GM12875 (cell line): ENCODE results near the gene HADHB.

Source experiments
- H3K4me3 ChIP-seq: one replicate; pipeline ENCODE4 v1.5.1; 2011; ENCODE audit warnings: low read depth, low read length, control low read depth
- CTCF ChIP-seq: IDR thresholded peaks from 2 replicates; pipeline ENCODE4 v1.5.1; 2011; ENCODE audit warnings: low read depth, mild to moderate bottlenecking, control low read depth, inconsistent platforms, low read length, moderate library complexity, borderline replicate concordance; ENCODE audit not compliant: insufficient read depth

HADHB gene

DNA sequence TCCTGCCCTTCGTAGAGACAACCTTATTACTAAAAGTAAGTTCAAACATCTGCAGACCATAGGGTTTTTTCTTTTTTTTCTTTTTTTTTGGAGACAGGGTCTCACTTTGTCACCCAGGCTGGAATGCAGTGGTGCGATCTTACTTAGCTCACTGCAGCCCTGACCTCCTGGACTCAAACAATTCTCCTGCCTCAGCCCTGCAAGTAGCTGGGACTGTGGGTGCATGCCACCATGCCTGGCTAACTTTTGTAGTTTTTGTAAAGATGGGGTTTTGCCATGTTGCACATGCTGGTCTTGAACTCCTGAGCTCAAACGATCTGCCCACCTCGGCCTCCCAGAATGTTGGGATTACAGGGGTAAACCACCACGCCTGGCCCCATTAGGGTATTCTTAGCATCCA, 32.7 kb upstream of the HADHB start:
- TF ChIP-seq CTCF = no peak
- H3K4me3 ChIP-seq = no peak overlapping the region

- no peak for TF ChIP-seq CTCF
- no peak overlapping the region for H3K4me3 ChIP-seq
These were observed 30.0 kb upstream of the HADHB start for GRCh38 chr2:26214759-26215158.

DNA sequence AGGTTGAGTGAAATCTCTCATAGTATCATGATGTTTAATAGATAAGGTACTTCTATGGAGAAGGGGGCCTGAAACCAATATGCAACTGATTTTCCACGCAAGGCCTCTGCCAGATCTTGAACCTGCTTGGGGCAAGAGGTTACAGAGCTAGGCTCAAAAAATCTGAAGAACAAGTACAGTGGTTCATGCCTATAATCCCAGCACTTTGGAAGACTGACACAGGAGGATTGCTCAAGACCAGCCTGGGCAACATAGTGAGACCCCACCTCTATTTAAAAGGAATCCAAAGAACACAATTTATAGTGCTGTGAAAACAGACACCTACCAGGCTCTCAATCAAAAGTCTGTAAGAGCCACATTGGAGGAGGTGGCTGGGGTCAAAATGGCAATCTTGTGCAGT, 28.9 kb upstream of the HADHB start:
- no peak overlapping the region for H3K4me3 ChIP-seq
- no peak for TF ChIP-seq CTCF

DNA sequence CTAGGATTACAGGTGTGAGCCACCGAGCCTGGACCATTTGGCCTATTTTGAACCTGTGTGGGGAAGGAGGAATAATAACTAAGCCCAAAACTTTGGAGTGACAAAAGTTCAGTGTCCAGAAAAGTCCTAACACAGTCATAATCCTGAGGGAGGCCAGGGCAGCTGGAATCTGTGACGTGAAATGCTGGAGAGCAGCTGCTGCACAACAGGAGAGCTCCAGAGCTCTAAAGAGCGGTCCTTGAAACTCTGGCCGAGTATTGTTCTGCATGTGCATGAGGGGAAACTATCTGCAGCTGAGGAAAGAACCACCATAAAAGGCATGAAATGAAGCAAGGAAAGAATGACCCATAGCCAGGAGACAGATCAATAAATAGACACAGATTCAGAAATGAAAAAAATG, 28.2 kb upstream of the HADHB start:
- TF ChIP-seq CTCF = no peak
- no peak overlapping the region for H3K4me3 ChIP-seq

DNA sequence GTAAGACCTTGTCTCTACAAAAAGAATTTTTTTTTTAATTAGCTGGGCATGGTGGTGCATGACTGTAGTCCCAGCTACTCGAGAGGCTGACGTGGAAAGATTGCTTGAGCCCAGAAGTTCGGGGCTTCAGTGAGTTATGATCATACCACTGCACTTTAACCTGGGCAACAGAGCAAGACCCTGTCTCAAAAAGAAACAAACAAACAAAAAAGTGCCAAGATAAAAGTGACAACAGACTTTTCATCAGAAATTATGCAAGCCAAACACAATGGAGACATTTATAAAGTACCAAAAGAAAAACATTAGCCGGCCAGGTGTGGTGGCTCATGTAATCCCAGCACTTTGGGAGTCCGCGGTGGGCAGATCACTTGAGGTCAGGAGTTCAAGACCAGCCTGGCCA, 27.0 kb upstream of the HADHB start:
- no peak for TF ChIP-seq CTCF

DNA sequence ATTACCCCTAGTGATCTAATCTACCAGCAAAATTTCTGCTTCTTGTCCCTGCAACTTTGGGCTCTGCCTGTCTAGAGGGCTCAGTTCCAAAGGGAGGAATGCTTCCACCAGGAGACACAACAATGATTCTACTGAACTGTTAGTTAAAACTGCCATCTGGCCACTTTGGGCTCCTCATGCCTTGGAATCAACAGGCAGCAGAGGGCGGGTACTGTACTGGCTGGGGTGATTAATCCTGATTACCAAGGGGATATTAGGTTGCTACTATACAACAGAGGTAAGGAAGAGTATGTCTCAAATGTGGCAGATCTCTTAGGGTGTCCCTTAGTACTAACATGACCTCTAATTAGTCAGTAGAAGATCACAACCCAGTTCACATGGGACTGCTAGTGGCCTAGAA, 21.7 kb upstream of the HADHB start:
- TF ChIP-seq CTCF = no peak
- H3K4me3 ChIP-seq = no peak overlapping the region

More for the DNA sequence above, 27.0 kb upstream of the HADHB start:
- H3K4me3 ChIP-seq = no peak overlapping the region

DNA sequence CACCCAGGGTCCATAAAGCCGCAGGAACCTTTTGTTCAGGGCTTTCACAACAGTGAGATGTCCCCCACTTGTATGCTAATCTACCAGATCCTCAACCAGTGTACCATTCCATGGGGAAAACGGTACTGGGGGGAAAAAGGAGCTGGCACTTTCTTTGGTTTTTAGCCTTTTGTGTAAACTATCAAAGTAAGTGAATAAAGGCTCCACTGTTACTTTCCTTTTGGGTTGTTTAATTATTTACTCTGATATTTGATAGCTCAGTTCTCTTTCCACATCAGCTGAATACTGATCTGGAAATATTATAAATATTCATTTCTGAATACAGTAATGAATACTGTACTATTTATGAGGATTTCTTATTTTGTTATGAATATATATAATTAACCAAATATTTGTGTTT, 20.6 kb upstream of the HADHB start:
- no peak for TF ChIP-seq CTCF
- no peak overlapping the region for H3K4me3 ChIP-seq

DNA sequence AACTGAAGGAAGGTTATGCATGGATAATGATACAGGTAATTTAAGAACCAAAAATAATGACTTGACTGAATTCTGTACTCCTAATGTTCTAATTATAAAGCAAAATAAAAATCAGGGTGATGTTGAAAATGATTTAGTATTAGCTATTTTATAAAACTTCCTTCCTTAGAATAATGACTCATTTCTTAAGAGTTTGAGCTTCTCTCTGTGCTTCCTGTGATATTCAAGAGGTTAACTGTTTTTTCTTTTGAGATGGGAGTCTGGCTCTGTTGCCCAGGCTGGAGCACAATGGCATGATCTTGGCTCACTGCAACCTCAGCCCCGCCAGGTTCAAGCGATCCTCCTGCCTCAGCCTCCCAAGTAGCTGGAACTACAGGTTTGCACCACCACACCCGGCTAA, 15.1 kb upstream of the HADHB start:
- TF ChIP-seq CTCF = no peak
- no peak overlapping the region for H3K4me3 ChIP-seq
